HEK293 (cell line): ENCODE results near the gene SLC25A6.
A peak's percentile ranks its signal among the peaks of the same experiment; 100 is the strongest.
"Not testable (repeated sequence)": the region's sequence is repeated elsewhere in the genome, so short reads cannot be mapped to it uniquely, and the experiment has no call there.

Experiments used
- CTCF ChIA-PET: fragments of 350-600 bp; formaldehyde crosslinking; extraction: SDS; loops from one replicate; lab custom pipeline; 2021; ENCODE audit warnings: antibody characterized with exemption; lab: Yijun Ruan, JAX
- POLR2A ChIA-PET: fragments of 300-600 bp; formaldehyde crosslinking; extraction: SDS; loops from one replicate; lab custom pipeline; 2020; ENCODE audit warnings: antibody characterized with exemption, inconsistent platforms; lab: Yijun Ruan, JAX
- H3K27ac ChIP-seq: fragments of 200-500 bp; sonication (Bioruptor generic); 2 replicates; pipeline ENCODE4 v1.5.1; 2014; ENCODE audit warnings: low read depth, low read length, control low read depth, inconsistent platforms; ENCODE audit errors: extremely low read depth
- H3K36me3 ChIP-seq, 2 experiments: fragments of 200-500 bp in 1 of 2; sonication (Bioruptor generic) in 1 of 2; 1 replicate in 1 of 2; 2 replicates in 1 of 2; pipeline ENCODE4 v1.5.1; 2014 to 2017; ENCODE audit warnings: inconsistent platforms in 2 of 2, low read length in 2 of 2; ENCODE audit not compliant: control insufficient read depth in 2 of 2, insufficient read depth in 1 of 2
- H3K4me1 ChIP-seq: fragments of 200-500 bp; sonication (Bioruptor generic); 2 replicates; pipeline ENCODE4 v1.5.1; 2014; ENCODE audit warnings: mild to moderate bottlenecking, low read length, inconsistent platforms; ENCODE audit not compliant: control insufficient read depth, insufficient read depth
- H3K4me3 ChIP-seq: 2 replicates; pipeline ENCODE4 v1.5.1; 2011; ENCODE audit warnings: low read depth, mild to moderate bottlenecking, control low read depth, low read length, moderate library complexity
- H3K9me3 ChIP-seq: fragments of 200-500 bp; sonication (Bioruptor generic); 2 replicates; pipeline ENCODE4 v1.5.1; 2014; ENCODE audit warnings: low read depth, low read length, inconsistent platforms; ENCODE audit not compliant: control insufficient read depth, insufficient read depth
- HOXC10 ChIP-seq: sonication (generic); formaldehyde crosslinking; IDR thresholded peaks from 2 replicates; pipeline ENCODE4 v1.8.1; 2023; ENCODE audit warnings: mild to moderate bottlenecking, missing genetic modification reagents
- KLF1 ChIP-seq: fragments of 450-650 bp; formaldehyde crosslinking; IDR thresholded peaks from 2 replicates; pipeline ENCODE4 v1.5.1; 2016; ENCODE audit warnings: missing biosample characterization, missing genetic modification characterization
- MZF1 ChIP-seq: fragments of 450-650 bp; formaldehyde crosslinking; IDR thresholded peaks from 2 replicates; pipeline ENCODE4 v1.5.1; 2017; ENCODE audit warnings: missing biosample characterization, missing genetic modification characterization, borderline replicate concordance
- PRDM1 ChIP-seq: fragments of 450-650 bp; formaldehyde crosslinking; IDR thresholded peaks from 2 replicates; pipeline ENCODE4; 2016; ENCODE audit warnings: missing biosample characterization, missing genetic modification characterization
- RBAK ChIP-seq: fragments of 450-650 bp; formaldehyde crosslinking; IDR thresholded peaks from 2 replicates; pipeline ENCODE4 v1.5.1; 2016; ENCODE audit warnings: missing biosample characterization, missing genetic modification characterization
- ZBTB48 ChIP-seq: fragments of 450-650 bp; formaldehyde crosslinking; IDR thresholded peaks from 2 replicates; pipeline ENCODE4 v1.5.1; 2016; ENCODE audit warnings: missing biosample characterization, missing genetic modification characterization
- ZFP3 ChIP-seq: fragments of 450-650 bp; formaldehyde crosslinking; IDR thresholded peaks from 2 replicates; pipeline ENCODE4 v1.5.1; 2016; ENCODE audit warnings: low read depth, missing biosample characterization, missing genetic modification characterization
- ZFP41 ChIP-seq: fragments of 450-650 bp; formaldehyde crosslinking; IDR thresholded peaks from 2 replicates; pipeline ENCODE4 v1.5.1; 2016; ENCODE audit warnings: missing biosample characterization, missing genetic modification characterization, borderline replicate concordance
- ZNF121 ChIP-seq: fragments of 450-650 bp; formaldehyde crosslinking; IDR thresholded peaks from 2 replicates; pipeline ENCODE4 v1.5.1; 2016; ENCODE audit warnings: missing biosample characterization, missing genetic modification characterization
- ZNF132 ChIP-seq: fragments of 450-650 bp; formaldehyde crosslinking; IDR thresholded peaks from 2 replicates; pipeline ENCODE4 v1.5.1; 2017; ENCODE audit warnings: missing biosample characterization, missing genetic modification characterization, borderline replicate concordance
- ZNF140 ChIP-seq: fragments of 450-650 bp; formaldehyde crosslinking; IDR thresholded peaks from 2 replicates; pipeline ENCODE4 v1.5.1; 2016; ENCODE audit warnings: missing biosample characterization, missing genetic modification characterization
- ZNF146 ChIP-seq: fragments of 450-650 bp; formaldehyde crosslinking; IDR thresholded peaks from 2 replicates; pipeline ENCODE4 v1.5.1; 2016; ENCODE audit warnings: missing biosample characterization, missing genetic modification characterization
- ZNF157 ChIP-seq: fragments of 450-650 bp; formaldehyde crosslinking; IDR thresholded peaks from 2 replicates; pipeline ENCODE4 v1.5.1; 2016; ENCODE audit warnings: missing biosample characterization, missing genetic modification characterization
- ZNF19 ChIP-seq: fragments of 450-650 bp; formaldehyde crosslinking; IDR thresholded peaks from 2 replicates; pipeline ENCODE4; 2016; ENCODE audit warnings: missing biosample characterization, missing genetic modification characterization, low read depth
- ZNF202 ChIP-seq: fragments of 450-650 bp; formaldehyde crosslinking; IDR thresholded peaks from 2 replicates; pipeline ENCODE4 v1.5.1; 2016; ENCODE audit warnings: missing biosample characterization, missing genetic modification characterization, borderline replicate concordance
- ZNF221 ChIP-seq: fragments of 450-650 bp; formaldehyde crosslinking; IDR thresholded peaks from 2 replicates; pipeline ENCODE4 v1.5.1; 2017; ENCODE audit warnings: missing biosample characterization, missing genetic modification characterization, borderline replicate concordance
- ZNF302 ChIP-seq: fragments of 450-650 bp; formaldehyde crosslinking; IDR thresholded peaks from 2 replicates; pipeline ENCODE4 v1.5.1; 2016; ENCODE audit warnings: missing biosample characterization, missing genetic modification characterization, low read depth
- ZNF311 ChIP-seq: fragments of 450-650 bp; formaldehyde crosslinking; IDR thresholded peaks from 2 replicates; pipeline ENCODE4 v1.5.1; 2017; ENCODE audit warnings: missing biosample characterization, missing genetic modification characterization, borderline replicate concordance
- ZNF324 ChIP-seq: fragments of 450-650 bp; formaldehyde crosslinking; IDR thresholded peaks from 2 replicates; pipeline ENCODE4 v1.5.1; 2016; ENCODE audit warnings: missing biosample characterization, missing genetic modification characterization
- ZNF707 ChIP-seq: fragments of 450-650 bp; formaldehyde crosslinking; IDR thresholded peaks from 2 replicates; pipeline ENCODE4 v1.5.1; 2016; ENCODE audit warnings: missing biosample characterization, missing genetic modification characterization
- TF ChIP-seq, protein P1 (sequence below): fragments of 450-650 bp; formaldehyde crosslinking; IDR thresholded peaks from 2 replicates; pipeline ENCODE4 v1.5.1; 2016; ENCODE audit warnings: missing biosample characterization, missing genetic modification characterization
- TF ChIP-seq, protein P2 (sequence below): IDR thresholded peaks from 2 replicates; pipeline ENCODE4 v1.6.1; 2011; ENCODE audit warnings: mild to moderate bottlenecking, low read depth, low read length, borderline replicate concordance
- TF ChIP-seq, protein P3 (sequence below): fragments of 450-650 bp; formaldehyde crosslinking; IDR thresholded peaks from 2 replicates; pipeline ENCODE4 v1.5.1; 2016; ENCODE audit warnings: missing biosample characterization, missing genetic modification characterization

SLC25A6 gene

DNA sequence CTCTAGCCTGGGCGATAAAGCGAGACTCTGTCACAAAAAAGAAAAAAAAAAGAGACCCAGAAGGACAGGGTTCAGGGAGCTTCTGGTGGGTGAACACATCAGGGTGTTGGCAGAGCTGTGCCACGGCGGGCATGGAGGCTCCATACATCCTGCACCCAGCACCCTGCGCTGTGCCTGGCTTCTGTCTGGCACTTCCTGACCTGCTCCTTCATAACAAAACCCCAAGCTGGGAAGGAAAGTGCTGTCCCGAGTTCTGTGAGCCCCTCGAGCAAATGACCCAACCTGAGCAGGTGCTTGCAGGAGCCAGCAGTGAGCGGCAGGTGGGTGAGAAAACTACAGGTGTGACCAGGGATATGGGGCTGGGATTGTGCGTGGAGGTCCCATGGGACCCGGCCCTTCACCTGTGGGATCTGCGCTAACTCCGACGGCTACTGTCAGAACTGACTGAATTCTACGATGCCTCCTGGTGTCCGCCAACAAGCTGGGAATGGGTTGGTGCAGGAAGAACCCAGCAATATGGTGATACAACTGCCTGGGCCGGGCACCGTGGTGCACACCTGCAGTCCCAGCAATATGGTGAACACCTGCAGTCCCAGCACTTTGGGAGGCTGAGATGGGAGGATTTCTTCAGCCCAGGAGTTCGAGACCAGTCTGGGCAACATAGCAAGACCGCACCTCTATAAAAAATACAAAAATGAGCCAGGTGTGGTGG is 41.9 kb upstream of the SLC25A6 start:
- Histone ChIP-seq H3K4me3 (no peak overlapping the region), H3K36me3 (peaks cover 0 to 37% of the 10 kb centered on the region in 2 experiments; a peak in 2 of 3 replicates)
- CTCF ChIA-PET = no interaction called here
- TF ChIP-seq ZBTB48 (tag by site-specific recombination) (no peak), ZNF302 (no peak), ZNF140 (tag by site-specific recombination) (no peak), ZFP3 (tag by site-specific recombination) (no peak), KLF1 (no peak), ZNF19 (tag by site-specific recombination) (no peak), ZFP41 (tag by site-specific recombination) (no peak), MZF1 (tag by site-specific recombination) (no peak), ZNF146 (no peak)
- TF ChIP-seq, all 188 proteins: peak for 0
- no peak overlapping the region for H3K27ac ChIP-seq
- POLR2A ChIA-PET = no interaction called here
- no peaks in the 10 kb centered on the region for H3K9me3 ChIP-seq
- H3K4me1 ChIP-seq = no peaks in the 10 kb centered on the region

DNA sequence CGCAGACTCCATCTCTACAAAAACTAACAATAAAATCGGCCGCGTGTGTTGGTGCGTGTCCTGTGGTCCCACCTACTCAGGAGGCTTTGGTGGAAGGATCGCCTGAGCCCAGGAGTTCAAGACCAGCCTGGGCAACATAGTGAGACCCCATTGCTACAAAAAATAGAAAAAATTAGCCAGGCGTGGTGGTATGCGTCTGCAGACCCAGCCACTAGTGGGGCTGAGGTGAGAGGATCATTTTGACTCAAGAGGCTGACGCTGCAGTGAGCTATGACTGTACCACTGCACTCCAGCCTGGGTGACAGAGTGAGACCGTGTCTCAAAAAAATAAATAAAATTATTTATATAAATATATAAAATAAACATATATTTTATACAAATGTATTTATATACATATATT is 38.5 kb upstream of the SLC25A6 start:
- Histone ChIP-seq H3K4me1 (no peaks in the 10 kb centered on the region), H3K9me3 (no peaks in the 10 kb centered on the region), H3K27ac (no peak overlapping the region), H3K4me3 (no peak overlapping the region), H3K36me3 (peaks cover 0 to 29% of the 10 kb centered on the region in 2 experiments; a peak in 2 of 3 replicates)
- POLR2A ChIA-PET = no interaction called here
- CTCF ChIA-PET = no interaction called here
- TF ChIP-seq ZNF202 (tag by site-specific recombination) = no peak
- TF ChIP-seq, protein P1, sequence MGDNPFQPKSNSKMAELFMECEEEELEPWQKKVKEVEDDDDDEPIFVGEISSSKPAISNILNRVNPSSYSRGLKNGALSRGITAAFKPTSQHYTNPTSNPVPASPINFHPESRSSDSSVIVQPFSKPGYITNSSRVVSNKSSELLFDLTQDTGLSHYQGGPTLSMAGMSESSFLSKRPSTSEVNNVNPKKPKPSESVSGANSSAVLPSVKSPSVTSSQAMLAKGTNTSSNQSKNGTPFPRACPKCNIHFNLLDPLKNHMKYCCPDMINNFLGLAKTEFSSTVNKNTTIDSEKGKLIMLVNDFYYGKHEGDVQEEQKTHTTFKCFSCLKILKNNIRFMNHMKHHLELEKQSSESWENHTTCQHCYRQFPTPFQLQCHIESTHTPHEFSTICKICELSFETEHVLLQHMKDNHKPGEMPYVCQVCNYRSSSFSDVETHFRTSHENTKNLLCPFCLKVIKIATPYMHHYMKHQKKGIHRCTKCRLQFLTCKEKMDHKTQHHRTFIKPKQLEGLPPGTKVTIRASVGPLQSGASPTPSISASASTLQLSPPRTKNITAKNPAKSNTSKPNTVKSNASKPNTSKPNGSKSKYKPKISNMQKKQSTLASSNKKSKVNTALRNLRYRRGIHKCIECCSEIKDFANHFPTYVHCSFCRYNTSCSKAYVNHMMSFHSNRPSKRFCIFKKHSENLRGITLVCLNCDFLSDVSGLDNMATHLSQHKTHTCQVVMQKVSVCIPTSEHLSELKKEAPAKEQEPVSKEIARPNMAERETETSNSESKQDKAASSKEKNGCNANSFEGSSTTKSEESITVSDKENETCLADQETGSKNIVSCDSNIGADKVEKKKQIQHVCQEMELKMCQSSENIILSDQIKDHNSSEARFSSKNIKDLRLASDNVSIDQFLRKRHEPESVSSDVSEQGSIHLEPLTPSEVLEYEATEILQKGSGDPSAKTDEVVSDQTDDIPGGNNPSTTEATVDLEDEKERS (tag by site-specific recombination) = no peak
- no peak for TF ChIP-seq PRDM1 (tag by site-specific recombination)
- TF ChIP-seq ZNF121 = peak; percentile 65; the same call in 1 of the 2 replicates
- no peak for TF ChIP-seq RBAK
- TF ChIP-seq ZNF324 (tag by site-specific recombination) = no peak
- TF ChIP-seq, protein P2, sequence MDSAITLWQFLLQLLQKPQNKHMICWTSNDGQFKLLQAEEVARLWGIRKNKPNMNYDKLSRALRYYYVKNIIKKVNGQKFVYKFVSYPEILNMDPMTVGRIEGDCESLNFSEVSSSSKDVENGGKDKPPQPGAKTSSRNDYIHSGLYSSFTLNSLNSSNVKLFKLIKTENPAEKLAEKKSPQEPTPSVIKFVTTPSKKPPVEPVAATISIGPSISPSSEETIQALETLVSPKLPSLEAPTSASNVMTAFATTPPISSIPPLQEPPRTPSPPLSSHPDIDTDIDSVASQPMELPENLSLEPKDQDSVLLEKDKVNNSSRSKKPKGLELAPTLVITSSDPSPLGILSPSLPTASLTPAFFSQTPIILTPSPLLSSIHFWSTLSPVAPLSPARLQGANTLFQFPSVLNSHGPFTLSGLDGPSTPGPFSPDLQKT = no peak

DNA sequence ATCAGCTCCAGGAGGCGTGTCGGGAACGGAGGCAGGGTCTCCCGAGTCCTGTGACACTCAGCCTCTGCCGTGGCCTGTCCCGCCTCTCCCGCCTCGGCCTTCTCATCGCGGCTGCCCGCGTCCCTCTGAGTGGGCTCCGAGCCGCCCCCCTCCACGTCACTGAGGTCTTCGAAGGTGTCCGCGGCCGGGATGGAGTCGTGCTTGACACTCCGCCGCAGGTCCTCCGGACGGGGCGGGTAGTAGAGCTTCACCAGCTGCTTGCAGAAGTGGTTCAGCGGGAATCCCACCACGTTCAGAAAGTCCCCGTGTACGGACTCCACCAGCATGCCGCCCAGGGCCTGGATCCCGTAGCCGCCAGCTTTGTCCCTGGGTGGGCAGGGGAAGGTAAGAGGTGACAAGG is 35.8 kb upstream of the SLC25A6 start:
- ChIA-PET CTCF (no interaction called here), POLR2A (no interaction called here)
- Histone ChIP-seq H3K36me3 (peaks cover 0 to 23% of the 10 kb centered on the region in 2 experiments; a peak in 2 of 3 replicates), H3K9me3 (no peaks in the 10 kb centered on the region), H3K27ac (no peak overlapping the region), H3K4me3 (no peak overlapping the region), H3K4me1 (no peaks in the 10 kb centered on the region)
- TF ChIP-seq, protein P3, sequence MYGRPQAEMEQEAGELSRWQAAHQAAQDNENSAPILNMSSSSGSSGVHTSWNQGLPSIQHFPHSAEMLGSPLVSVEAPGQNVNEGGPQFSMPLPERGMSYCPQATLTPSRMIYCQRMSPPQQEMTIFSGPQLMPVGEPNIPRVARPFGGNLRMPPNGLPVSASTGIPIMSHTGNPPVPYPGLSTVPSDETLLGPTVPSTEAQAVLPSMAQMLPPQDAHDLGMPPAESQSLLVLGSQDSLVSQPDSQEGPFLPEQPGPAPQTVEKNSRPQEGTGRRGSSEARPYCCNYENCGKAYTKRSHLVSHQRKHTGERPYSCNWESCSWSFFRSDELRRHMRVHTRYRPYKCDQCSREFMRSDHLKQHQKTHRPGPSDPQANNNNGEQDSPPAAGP (tag by site-specific recombination) = no peak
- TF ChIP-seq ZFP3 (tag by site-specific recombination) = no peak
- TF ChIP-seq ZNF157 (tag by site-specific recombination) = no peak
- no peak for TF ChIP-seq ZNF221 (tag by site-specific recombination)
- no peak for TF ChIP-seq ZNF132 (tag by site-specific recombination)
- no peak for TF ChIP-seq ZNF311 (tag by site-specific recombination)
- TF ChIP-seq ZNF707 (tag by site-specific recombination) = no peak
- no peak for TF ChIP-seq HOXC10

DNA sequence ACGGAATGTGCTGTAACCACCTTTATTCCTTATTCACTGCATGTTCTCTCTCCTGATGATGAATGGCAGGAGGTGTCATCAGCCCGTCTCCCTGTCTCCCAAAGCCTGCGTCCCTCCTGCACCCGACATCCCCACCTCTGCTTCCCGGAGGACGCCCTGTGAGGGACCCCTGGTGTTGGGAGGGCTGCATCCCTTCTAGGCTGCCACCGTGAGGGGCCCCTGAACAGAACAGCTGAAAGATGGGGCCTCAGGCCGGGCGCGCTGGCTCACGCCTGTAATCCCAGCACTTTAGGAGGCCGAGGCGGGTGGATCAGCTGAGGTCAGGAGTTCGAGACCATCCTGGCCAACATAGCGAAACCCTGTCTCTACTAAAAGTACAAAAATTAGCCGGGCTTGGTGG is 34.4 kb upstream of the SLC25A6 start:
- H3K27ac ChIP-seq, H3K9me3 ChIP-seq, H3K4me3 ChIP-seq, POLR2A ChIA-PET, H3K4me1 ChIP-seq, CTCF ChIA-PET: not testable (repeated sequence)
- peaks cover 0 to 21% of the 10 kb centered on the region in 2 experiments; a peak in 2 of 3 replicates for H3K36me3 ChIP-seq
